ENCODE data around the gene KLC3. TPM values are rescaled to one million over a fixed set of nuclear protein-coding genes. Genes with fewer than 3 reads are reported as not detected.
A peak's percentile ranks its signal among the peaks of the same experiment; 100 is the strongest.

KLC3 gene
- total and polyA plus RNA-seq, 2 of the 8 experiments (the other 6 are each of a cell fraction or from before 2014, with no cell fraction given): 1.3 to 2.8 TPM

DNA sequence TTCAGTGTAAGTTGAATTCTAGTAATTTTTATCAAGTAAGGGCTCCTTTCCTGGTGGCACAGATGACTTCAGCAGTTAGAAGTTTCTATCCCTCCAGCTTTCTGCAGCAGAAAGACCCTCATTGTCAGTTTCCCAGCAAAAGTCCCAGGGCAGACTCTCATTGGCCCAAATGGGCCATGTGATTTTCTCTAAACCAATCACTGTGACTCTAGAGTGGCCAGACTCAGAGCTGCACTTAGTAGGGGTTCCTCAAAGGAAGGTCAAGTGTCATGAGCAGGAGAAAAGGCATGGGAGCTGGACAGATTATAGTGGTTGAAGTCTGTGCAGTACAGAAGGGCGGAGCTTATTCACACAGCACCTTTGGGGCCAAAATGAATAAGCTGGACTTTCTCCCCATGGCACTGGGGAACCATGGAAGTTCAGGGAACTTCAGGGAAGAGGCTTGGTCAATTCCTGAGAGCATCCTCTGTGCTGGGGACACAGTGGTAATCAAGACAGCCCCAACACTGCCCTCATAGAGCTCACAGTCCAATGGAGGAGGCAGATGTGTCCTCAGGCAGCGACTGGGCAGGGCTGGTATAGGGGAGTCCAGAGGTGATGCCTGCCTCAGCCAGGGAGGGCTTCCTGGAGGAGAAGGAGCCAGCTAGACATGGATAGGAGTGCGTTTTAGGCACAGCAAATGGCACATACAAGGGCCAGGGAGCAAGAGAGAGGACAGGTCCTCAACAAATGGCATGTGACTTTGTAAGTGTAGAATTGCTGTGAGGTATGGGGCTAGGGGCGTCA, 36.2 kb upstream of the KLC3 start (continued):
- TF ChIP-seq, protein P1, sequence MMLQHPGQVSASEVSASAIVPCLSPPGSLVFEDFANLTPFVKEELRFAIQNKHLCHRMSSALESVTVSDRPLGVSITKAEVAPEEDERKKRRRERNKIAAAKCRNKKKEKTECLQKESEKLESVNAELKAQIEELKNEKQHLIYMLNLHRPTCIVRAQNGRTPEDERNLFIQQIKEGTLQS (IDR thresholded peaks at IDR 0.05; ENCODE audit: insufficient read depth, low read depth, low read length): 0 out of 2 replicates have a peak, but pooled peaks have one; percentile 25

Data from H1 (cell line).